ENCODE measurements around the gene PRKCE. TPM values are rescaled to one million over a fixed set of nuclear protein-coding genes. Genes with fewer than 3 reads are reported as not detected.
A peak's percentile ranks its signal among the peaks of the same experiment; 100 is the strongest.

The PRKCE gene
- total RNA-seq, 2 donors from 2014 or later = 7.3 to 20.8 TPM

- intact Hi-C loops (cut with DNase I) = no loop called here
- no peak for ATAC-seq
- TF ChIP-seq CTCF (IDR thresholded peaks at IDR 0.05) = no peak
- TF ChIP-seq POLR2A (IDR thresholded peaks at IDR 0.05) = no peak
- 73 to 75% methylated on average over 11 of the region's 11 CpGs for WGBS, 2 donors
- H3K4me1 ChIP-seq = peaks cover 19% of the 10 kb centered on the region
- no peak for DNase-seq
- H3K27me3 ChIP-seq = no peaks in the 10 kb centered on the region
- H3K9me3 ChIP-seq = no peaks in the 10 kb centered on the region
- H3K27ac ChIP-seq = peak overlapping the region in 2 of 4 donors; percentile 5 to 53
- H3K36me3 ChIP-seq (replicated peaks in 1 of 2; ENCODE audit: insufficient read depth in 1 of 2, low read depth in 2 of 2) = no peaks in the 10 kb centered on the region
- H3K4me3 ChIP-seq = no peak overlapping the region
Measured at GRCh38 chr2:46229134-46230063, 577.9 kb downstream of the PRKCE start.

- TF ChIP-seq CTCF (IDR thresholded peaks at IDR 0.05) = peak in 4 of 7 experiments; percentile 15 to 34 (median 30)
- TF ChIP-seq POLR2A (IDR thresholded peaks at IDR 0.05) = no peak
- no peaks in the 10 kb centered on the region for H3K36me3 ChIP-seq (replicated peaks in 1 of 2; ENCODE audit: insufficient read depth in 1 of 2, low read depth in 2 of 2)
- H3K9me3 ChIP-seq = no peaks in the 10 kb centered on the region
- no peak overlapping the region for H3K4me3 ChIP-seq
- no peaks in the 10 kb centered on the region for H3K27me3 ChIP-seq
- WGBS, 2 donors = 63 to 73% methylated on average over 3 to 6 of the region's 6 CpGs
- H3K4me1 ChIP-seq = peaks cover 16% of the 10 kb centered on the region
- H3K27ac ChIP-seq = peak overlapping the region in 2 of 4 donors; percentile 5 to 53
- ATAC-seq = peak; percentile 41
- intact Hi-C loops (cut with DNase I) = no loop called here
- peak; percentile 16 to 48 (median 40) for DNase-seq
Measured at GRCh38 chr2:46230115-46230571, 578.7 kb downstream of the PRKCE start.

- TF ChIP-seq CTCF (IDR thresholded peaks at IDR 0.05) (no peak), POLR2A (IDR thresholded peaks at IDR 0.05) (no peak)
- Histone ChIP-seq H3K27ac (no peak overlapping the region), H3K4me1 (peaks cover 16% of the 10 kb centered on the region), H3K9me3 (no peaks in the 10 kb centered on the region), H3K4me3 (no peak overlapping the region), H3K27me3 (no peaks in the 10 kb centered on the region), H3K36me3 (replicated peaks in 1 of 2; ENCODE audit: insufficient read depth in 1 of 2, low read depth in 2 of 2) (no peaks in the 10 kb centered on the region)
- DNase-seq (no peak), ATAC-seq (no peak)
- intact Hi-C loops (cut with DNase I) = no loop called here
- WGBS, 2 donors = 79 to 85% methylated on average over 4 of the region's 4 CpGs
Measured at GRCh38 chr2:46230677-46231425, 579.4 kb downstream of the PRKCE start.

GRCh38 chr2:46231721-46232120 lies 580.2 kb downstream of the PRKCE start:
- Histone ChIP-seq H3K4me3 (no peak overlapping the region), H3K4me1 (peaks cover 16% of the 10 kb centered on the region), H3K36me3 (replicated peaks in 1 of 2; ENCODE audit: insufficient read depth in 1 of 2, low read depth in 2 of 2) (no peaks in the 10 kb centered on the region), H3K27me3 (no peaks in the 10 kb centered on the region), H3K27ac (no peak overlapping the region), H3K9me3 (no peaks in the 10 kb centered on the region)
- intact Hi-C loops (cut with DNase I) = no loop called here
- WGBS, 2 donors = 90 to 94% methylated on average over 5 of the region's 5 CpGs
- ATAC-seq (no peak), DNase-seq (no peak)
- TF ChIP-seq POLR2A (IDR thresholded peaks at IDR 0.05) (no peak), CTCF (IDR thresholded peaks at IDR 0.05) (no peak)

All from body of pancreas (tissue), 4 donors.